Measurements from ENCODE around the gene IL19.

DNA sequence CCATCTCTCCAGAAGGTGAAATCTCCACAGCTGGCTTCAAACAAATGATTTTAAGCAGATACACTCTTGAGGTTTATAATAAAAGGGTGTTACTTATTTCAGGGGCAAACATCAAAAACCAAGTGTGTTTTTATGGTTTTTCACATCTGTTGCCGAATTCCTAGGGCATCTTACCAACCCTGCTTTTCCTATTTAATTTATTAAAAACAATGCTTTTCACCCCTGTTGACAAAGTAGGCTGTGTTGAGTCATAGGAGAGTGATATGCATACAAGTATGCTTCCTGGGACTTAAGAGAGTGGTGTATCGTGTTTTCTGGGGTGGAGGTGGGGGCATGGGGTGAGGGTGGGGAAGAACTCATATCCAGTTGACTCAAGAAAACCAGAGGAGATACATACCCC, 65.5 kb downstream of the IL19 start:
- TF ChIP-seq RFX5 (IDR thresholded peaks at IDR 0.05; ENCODE audit: low read length) (no peak), NFIC (IDR thresholded peaks at IDR 0.05; ENCODE audit: borderline replicate concordance) (no peak), TEAD4 (IDR thresholded peaks at IDR 0.05; ENCODE audit: borderline replicate concordance, insufficient read depth) (no peak), TCF12 (IDR thresholded peaks at IDR 0.05) (no peak), MXI1 (IDR thresholded peaks at IDR 0.05; ENCODE audit: low read depth, low read length) (no peak), GABPA (IDR thresholded peaks at IDR 0.05; ENCODE audit: low read depth) (no peak), JUND (IDR thresholded peaks at IDR 0.05) (no peak), NRF1 (IDR thresholded peaks at IDR 0.05; ENCODE audit: low read depth, low read length) (no peak)
- TF ChIP-seq, protein P1, sequence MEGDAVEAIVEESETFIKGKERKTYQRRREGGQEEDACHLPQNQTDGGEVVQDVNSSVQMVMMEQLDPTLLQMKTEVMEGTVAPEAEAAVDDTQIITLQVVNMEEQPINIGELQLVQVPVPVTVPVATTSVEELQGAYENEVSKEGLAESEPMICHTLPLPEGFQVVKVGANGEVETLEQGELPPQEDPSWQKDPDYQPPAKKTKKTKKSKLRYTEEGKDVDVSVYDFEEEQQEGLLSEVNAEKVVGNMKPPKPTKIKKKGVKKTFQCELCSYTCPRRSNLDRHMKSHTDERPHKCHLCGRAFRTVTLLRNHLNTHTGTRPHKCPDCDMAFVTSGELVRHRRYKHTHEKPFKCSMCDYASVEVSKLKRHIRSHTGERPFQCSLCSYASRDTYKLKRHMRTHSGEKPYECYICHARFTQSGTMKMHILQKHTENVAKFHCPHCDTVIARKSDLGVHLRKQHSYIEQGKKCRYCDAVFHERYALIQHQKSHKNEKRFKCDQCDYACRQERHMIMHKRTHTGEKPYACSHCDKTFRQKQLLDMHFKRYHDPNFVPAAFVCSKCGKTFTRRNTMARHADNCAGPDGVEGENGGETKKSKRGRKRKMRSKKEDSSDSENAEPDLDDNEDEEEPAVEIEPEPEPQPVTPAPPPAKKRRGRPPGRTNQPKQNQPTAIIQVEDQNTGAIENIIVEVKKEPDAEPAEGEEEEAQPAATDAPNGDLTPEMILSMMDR (IDR thresholded peaks at IDR 0.05) = no peak
- TF ChIP-seq, protein P2, sequence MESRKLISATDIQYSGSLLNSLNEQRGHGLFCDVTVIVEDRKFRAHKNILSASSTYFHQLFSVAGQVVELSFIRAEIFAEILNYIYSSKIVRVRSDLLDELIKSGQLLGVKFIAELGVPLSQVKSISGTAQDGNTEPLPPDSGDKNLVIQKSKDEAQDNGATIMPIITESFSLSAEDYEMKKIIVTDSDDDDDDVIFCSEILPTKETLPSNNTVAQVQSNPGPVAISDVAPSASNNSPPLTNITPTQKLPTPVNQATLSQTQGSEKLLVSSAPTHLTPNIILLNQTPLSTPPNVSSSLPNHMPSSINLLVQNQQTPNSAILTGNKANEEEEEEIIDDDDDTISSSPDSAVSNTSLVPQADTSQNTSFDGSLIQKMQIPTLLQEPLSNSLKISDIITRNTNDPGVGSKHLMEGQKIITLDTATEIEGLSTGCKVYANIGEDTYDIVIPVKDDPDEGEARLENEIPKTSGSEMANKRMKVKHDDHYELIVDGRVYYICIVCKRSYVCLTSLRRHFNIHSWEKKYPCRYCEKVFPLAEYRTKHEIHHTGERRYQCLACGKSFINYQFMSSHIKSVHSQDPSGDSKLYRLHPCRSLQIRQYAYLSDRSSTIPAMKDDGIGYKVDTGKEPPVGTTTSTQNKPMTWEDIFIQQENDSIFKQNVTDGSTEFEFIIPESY (IDR thresholded peaks at IDR 0.05; ENCODE audit: borderline replicate concordance, low read depth) = no peak
- TF ChIP-seq, protein P3, sequence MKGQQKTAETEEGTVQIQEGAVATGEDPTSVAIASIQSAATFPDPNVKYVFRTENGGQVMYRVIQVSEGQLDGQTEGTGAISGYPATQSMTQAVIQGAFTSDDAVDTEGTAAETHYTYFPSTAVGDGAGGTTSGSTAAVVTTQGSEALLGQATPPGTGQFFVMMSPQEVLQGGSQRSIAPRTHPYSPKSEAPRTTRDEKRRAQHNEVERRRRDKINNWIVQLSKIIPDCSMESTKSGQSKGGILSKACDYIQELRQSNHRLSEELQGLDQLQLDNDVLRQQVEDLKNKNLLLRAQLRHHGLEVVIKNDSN (IDR thresholded peaks at IDR 0.05; ENCODE audit: borderline replicate concordance, low read depth) = no peak
